Endothelial cell of umbilical vein (primary cell): ENCODE data around the gene ANKS1B. TPM values are rescaled to one million over a fixed set of nuclear protein-coding genes. Genes with fewer than 3 reads are reported as not detected.

Experiments used
- BruUV-seq: library from RNA; stranded (reverse); fragments of 400-500 nt; replicated peaks from 2 replicates; lab custom pipeline; 2021; lab: Mats Ljungman, UMichigan
- CTCF ChIA-PET: fragments of 300-600, 350-600 bp; sonication (Branson Sonifier 250); formaldehyde crosslinking; loops from one replicate; lab custom pipeline; 2021; ENCODE audit warnings: antibody characterized with exemption, inconsistent platforms; lab: Charles Lee
- POLR2A ChIA-PET: fragments of 300-600, 350-600 bp; sonication (Branson Sonifier 250); formaldehyde crosslinking; loops from one replicate; lab custom pipeline; 2021; ENCODE audit warnings: antibody characterized with exemption, inconsistent platforms; lab: Charles Lee
- DNase-seq: peaks from one replicate; pipeline ENCODE4 v3.0.0-alpha.2; 2011; ENCODE audit warnings: low read depth, low spot score
- FAIRE-seq: peaks from 2 replicates; lab custom pipeline; 2011; peaks lifted over from hg19 to GRCh38; lab: Jason Lieb, UNC
- H2AFZ ChIP-seq: 2 replicates; pipeline ENCODE4 v1.6.0; 2012; ENCODE audit warnings: low read depth, low read length, control low read depth, inconsistent platforms
- H3K27ac ChIP-seq: 2 replicates; pipeline ENCODE4 v1.5.1; 2011; ENCODE audit warnings: low read depth, mild to moderate bottlenecking, control low read depth, low read length, moderate library complexity; ENCODE audit not compliant: insufficient read depth
- H3K27me3 ChIP-seq, 2 experiments: 2 replicates each; pipeline versions ENCODE4 v1.6.0 to v1.6.1; 2011; ENCODE audit warnings: low read length in 2 of 2, mixed read lengths in 1 of 2; ENCODE audit not compliant: control insufficient read depth in 2 of 2, insufficient read depth in 2 of 2
- H3K36me3 ChIP-seq, 2 experiments: 2 replicates in 1 of 2; 3 replicates in 1 of 2; pipeline ENCODE4 v1.5.1; 2011; ENCODE audit warnings: low read length in 2 of 2, mild to moderate bottlenecking in 1 of 2, moderate library complexity in 1 of 2; ENCODE audit not compliant: control insufficient read depth in 2 of 2, insufficient read depth in 2 of 2; ENCODE audit errors: extremely low read depth in 1 of 2
- H3K4me1 ChIP-seq: 3 replicates; pipeline ENCODE4 v1.5.1; 2011; ENCODE audit warnings: mild to moderate bottlenecking, low read length; ENCODE audit not compliant: control insufficient read depth, insufficient read depth; ENCODE audit errors: extremely low read depth
- H3K4me2 ChIP-seq: 2 replicates; pipeline ENCODE4 v1.6.1; 2011; ENCODE audit warnings: low read length, control low read depth, mixed read lengths; ENCODE audit not compliant: insufficient read depth
- H3K4me3 ChIP-seq, 3 experiments: fragments of 200-600 bp in 1 of 3; sonication (generic), shearing (Covaris generic) in 1 of 3; replicated peaks in 1 of 3; 2 replicates each; pipeline ENCODE4 v1.5.1; 2011 to 2016; ENCODE audit warnings: control low read depth in 3 of 3, low read length in 3 of 3, mild to moderate bottlenecking in 2 of 3, inconsistent platforms in 1 of 3, low read depth in 1 of 3, moderate library complexity in 1 of 3; ENCODE audit not compliant: insufficient read depth in 1 of 3
- H3K79me2 ChIP-seq: 2 replicates; pipeline ENCODE4 v1.6.0; 2012; ENCODE audit warnings: low read length, inconsistent platforms; ENCODE audit not compliant: control insufficient read depth, insufficient read depth
- H3K9ac ChIP-seq: replicated peaks from 2 replicates; pipeline ENCODE3; 2011; ENCODE audit warnings: low read length, control low read depth; ENCODE audit not compliant: insufficient read depth; ENCODE audit errors: extremely low read depth
- H3K9me1 ChIP-seq: replicated peaks from 3 replicates; pipeline ENCODE4 v1.6.0; 2011; ENCODE audit warnings: mild to moderate bottlenecking, low read length; ENCODE audit not compliant: control insufficient read depth, insufficient read depth; ENCODE audit errors: extremely low read depth
- H3K9me3 ChIP-seq: replicated peaks from 2 replicates; pipeline ENCODE4 v1.5.1; 2012; ENCODE audit warnings: low read length, inconsistent platforms; ENCODE audit not compliant: control insufficient read depth, insufficient read depth
- H4K20me1 ChIP-seq: replicated peaks from 2 replicates; pipeline ENCODE3; 2011; ENCODE audit warnings: mild to moderate bottlenecking, low read length; ENCODE audit not compliant: control insufficient read depth, insufficient read depth; ENCODE audit errors: extremely low read depth
- EZH2 ChIP-seq: IDR thresholded peaks from 2 replicates; pipeline ENCODE4 v1.6.1; 2012; ENCODE audit warnings: borderline replicate concordance, low read depth, mild to moderate bottlenecking, moderate library complexity, low read length, inconsistent platforms; ENCODE audit not compliant: severe bottlenecking
- FOS ChIP-seq: IDR thresholded peaks from 2 replicates; pipeline ENCODE4 v1.6.1; 2011; ENCODE audit warnings: mild to moderate bottlenecking, low read length, moderate library complexity, borderline replicate concordance; ENCODE audit not compliant: insufficient read depth
- GATA2 ChIP-seq: IDR thresholded peaks from 2 replicates; pipeline ENCODE4 v1.7.0; 2011; ENCODE audit warnings: low read depth, mild to moderate bottlenecking, moderate library complexity, mixed read lengths, low read length; ENCODE audit not compliant: insufficient read length, insufficient read depth
- JUN ChIP-seq: IDR thresholded peaks from 2 replicates; pipeline ENCODE4 v1.6.1; 2011; ENCODE audit warnings: borderline replicate concordance, low read depth; ENCODE audit not compliant: insufficient read length, insufficient read depth
- MYC ChIP-seq: IDR thresholded peaks from one replicate; pipeline ENCODE4 v1.6.1; 2011; ENCODE audit warnings: mild to moderate bottlenecking, low read depth, low read length
- POLR2A ChIP-seq: IDR thresholded peaks from 2 replicates; pipeline ENCODE4 v1.6.1; 2012; ENCODE audit warnings: low read depth, mild to moderate bottlenecking, control low read depth, low read length
- POLR2AphosphoS5 ChIP-seq: IDR thresholded peaks from 2 replicates; pipeline ENCODE4 v1.6.1; 2012; ENCODE audit warnings: low read depth, mild to moderate bottlenecking, control low read depth, low read length, moderate library complexity; ENCODE audit not compliant: insufficient read depth
- dilution Hi-C: fragments of 300-500 bp; cut with MboI; formaldehyde crosslinking; loops from one replicate; pipeline ENCODE4 v1.15.0; 2019; ENCODE audit warnings: low sequenced_read_pairs; ENCODE audit not compliant: extremely low pct_ligation_motif_present
- intact Hi-C: fragments of 100-400 bp; cut with micrococcal nuclease; formaldehyde crosslinking; loops from one replicate; pipeline ENCODE4 v1.10.0; 2022
- polyA plus RNA-seq, 4 experiments: library from polyadenylated mRNA; depleted of rRNA in 3 of 4; stranded (reverse) in 3 of 4; unstranded in 1 of 4; fragments of >200 nt; gene quantifications; 2 replicates each; pipeline versions ENCODE4 v1.2.1 to v1.2.3, GENCODE V29; 2011 to 2012; ENCODE audit warnings: missing spikeins in 1 of 4
- total RNA-seq: library from RNA; stranded (reverse); gene quantifications from 2 replicates; pipeline ENCODE4 v1.2.3, GENCODE V29; 2021
- TF ChIP-seq, protein P1 (sequence below), 2 donors: IDR thresholded peaks; 1 replicate in 1 of 2; 2 replicates in 1 of 2; pipeline ENCODE4 v1.5.1; 2011; ENCODE audit warnings: low read length in 2 of 2, mild to moderate bottlenecking in 2 of 2, moderate library complexity in 2 of 2, control low read depth in 1 of 2, inconsistent platforms in 1 of 2, low read depth in 1 of 2; ENCODE audit not compliant: insufficient read depth in 1 of 2; ENCODE audit errors: extremely low read depth in 1 of 2
- TF ChIP-seq, protein P2 (sequence below): IDR thresholded peaks from 2 replicates; pipeline ENCODE4 v1.6.1; 2011; ENCODE audit not compliant: insufficient read depth, insufficient read length

The ANKS1B gene
- total and polyA plus RNA-seq, 2 donors (not counting 3 experiments of a cell fraction or from before 2014, with no cell fraction given), result 0.15 to 0.38 TPM

DNA sequence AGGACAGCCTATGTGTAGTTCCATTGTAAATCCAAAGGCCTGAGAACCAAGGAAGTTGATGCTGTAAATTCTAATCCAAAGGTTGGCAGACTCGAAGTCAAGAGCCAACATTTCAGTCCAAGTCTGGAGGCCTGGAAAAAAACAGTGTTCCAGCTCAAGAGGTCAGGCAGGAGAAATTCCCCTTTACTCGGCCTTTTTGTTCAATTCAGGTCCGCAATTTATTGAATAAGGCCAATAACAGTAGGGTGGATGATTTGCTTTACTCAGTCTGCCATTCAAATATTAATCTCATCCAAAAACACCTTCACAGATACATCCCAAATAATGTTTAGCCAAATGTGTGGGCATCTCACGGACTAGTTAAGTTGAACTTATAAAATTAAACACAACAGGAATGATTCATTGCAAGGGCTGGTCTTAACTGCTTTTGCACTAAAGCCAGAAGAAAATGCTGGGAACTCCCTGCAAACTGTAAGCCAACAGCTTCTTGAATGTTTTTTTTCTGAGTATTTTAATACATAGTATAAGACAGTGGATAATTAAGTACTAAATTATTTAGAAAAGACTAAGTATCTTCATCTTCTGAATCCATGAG, 534.6 kb downstream of the ANKS1B start:
- dilution Hi-C loops (no loop called here), intact Hi-C loops (no loop called here)
- Histone ChIP-seq H3K36me3 (no peaks in the 10 kb centered on the region), H3K4me1 (no peaks in the 10 kb centered on the region), H3K9me1 (no peaks in the 10 kb centered on the region), H3K79me2 (no peaks in the 10 kb centered on the region), H3K4me2 (no peak overlapping the region), H3K9me3 (peaks cover 2% of the 10 kb centered on the region), H3K27ac (no peak overlapping the region), H3K4me3 (no peak overlapping the region), H3K9ac (no peak overlapping the region), H3K27me3 (no peaks in the 10 kb centered on the region), H2AFZ (no peak overlapping the region), H4K20me1 (no peaks in the 10 kb centered on the region)
- CTCF ChIA-PET, result no interaction called here
- no peak for TF ChIP-seq POLR2A
- TF ChIP-seq, protein P1, sequence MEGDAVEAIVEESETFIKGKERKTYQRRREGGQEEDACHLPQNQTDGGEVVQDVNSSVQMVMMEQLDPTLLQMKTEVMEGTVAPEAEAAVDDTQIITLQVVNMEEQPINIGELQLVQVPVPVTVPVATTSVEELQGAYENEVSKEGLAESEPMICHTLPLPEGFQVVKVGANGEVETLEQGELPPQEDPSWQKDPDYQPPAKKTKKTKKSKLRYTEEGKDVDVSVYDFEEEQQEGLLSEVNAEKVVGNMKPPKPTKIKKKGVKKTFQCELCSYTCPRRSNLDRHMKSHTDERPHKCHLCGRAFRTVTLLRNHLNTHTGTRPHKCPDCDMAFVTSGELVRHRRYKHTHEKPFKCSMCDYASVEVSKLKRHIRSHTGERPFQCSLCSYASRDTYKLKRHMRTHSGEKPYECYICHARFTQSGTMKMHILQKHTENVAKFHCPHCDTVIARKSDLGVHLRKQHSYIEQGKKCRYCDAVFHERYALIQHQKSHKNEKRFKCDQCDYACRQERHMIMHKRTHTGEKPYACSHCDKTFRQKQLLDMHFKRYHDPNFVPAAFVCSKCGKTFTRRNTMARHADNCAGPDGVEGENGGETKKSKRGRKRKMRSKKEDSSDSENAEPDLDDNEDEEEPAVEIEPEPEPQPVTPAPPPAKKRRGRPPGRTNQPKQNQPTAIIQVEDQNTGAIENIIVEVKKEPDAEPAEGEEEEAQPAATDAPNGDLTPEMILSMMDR (IDR thresholded peaks at IDR 0.05; ENCODE audit: extremely low read depth in 1 of 2, insufficient read depth in 1 of 2, low read depth in 1 of 2, low read length in 2 of 2), result no peak
- TF ChIP-seq GATA2, result no peak
- TF ChIP-seq EZH2, result no peak
- TF ChIP-seq JUN, result no peak
- TF ChIP-seq FOS, result no peak
- no peak for TF ChIP-seq MYC
- TF ChIP-seq POLR2AphosphoS5, result no peak
- TF ChIP-seq, protein P2, sequence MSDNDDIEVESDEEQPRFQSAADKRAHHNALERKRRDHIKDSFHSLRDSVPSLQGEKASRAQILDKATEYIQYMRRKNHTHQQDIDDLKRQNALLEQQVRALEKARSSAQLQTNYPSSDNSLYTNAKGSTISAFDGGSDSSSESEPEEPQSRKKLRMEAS, result no peak
- BruUV-seq, result no TSS peak
- POLR2A ChIA-PET, result no interaction called here
- DNase-seq, result no peak
- FAIRE-seq, result no peak
